GM18520 (cell line): ENCODE results near the gene CADM1.

Experiments
- ATAC-seq: cut with Tn5 transposase; IDR thresholded peaks from one replicate; pipeline ENCODE4 v1.9.1; 2021; ENCODE audit not compliant: unreplicated experiment

Gene CADM1

GRCh38 chr11:115290479-115290878 is 213.7 kb downstream of the CADM1 start:
- ATAC-seq: no peak

DNA sequence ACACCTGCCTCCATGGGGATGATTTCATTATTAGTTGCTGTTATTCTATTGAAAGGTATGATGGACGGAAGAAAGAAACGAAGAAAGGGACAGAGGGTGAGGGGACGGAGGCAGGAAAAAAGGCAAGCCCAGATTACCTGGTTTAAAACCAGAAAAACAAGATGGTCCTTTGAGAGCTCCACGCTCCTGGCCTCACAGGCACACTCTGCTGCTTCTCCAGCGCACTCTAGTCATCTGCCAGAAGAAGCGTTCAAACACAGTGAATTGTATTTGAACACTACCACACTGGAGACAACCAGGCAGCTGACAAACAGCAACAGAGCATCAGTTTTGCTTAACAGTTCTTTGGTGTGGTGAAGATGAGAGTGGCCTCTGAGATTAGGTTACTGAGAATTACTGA is 216.9 kb downstream of the CADM1 start:
- ATAC-seq: no peak

GRCh38 chr11:115286614-115287013 is 217.6 kb downstream of the CADM1 start:
- no peak for ATAC-seq

DNA sequence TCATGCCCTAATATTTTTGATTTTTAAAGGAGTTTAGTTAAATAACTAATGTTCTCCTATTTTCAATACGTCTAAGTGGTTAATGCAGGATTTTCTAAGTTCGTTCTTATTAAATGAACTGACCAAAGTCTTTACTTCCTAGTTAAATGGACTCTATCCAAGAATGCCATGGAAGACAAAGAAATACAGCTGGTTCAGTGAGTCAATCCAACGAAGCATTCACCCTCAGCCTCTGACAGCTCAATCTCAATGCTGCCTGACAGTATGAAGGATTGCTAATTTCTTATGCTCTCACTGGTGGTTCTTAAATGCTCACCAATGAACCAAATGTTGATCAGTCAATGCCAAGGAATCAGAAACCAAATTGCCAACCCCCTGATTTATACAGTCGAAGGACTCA is 219.4 kb downstream of the CADM1 start:
- no peak for ATAC-seq

GRCh38 chr11:115282923-115283322 is 221.3 kb downstream of the CADM1 start:
- ATAC-seq: no peak

DNA sequence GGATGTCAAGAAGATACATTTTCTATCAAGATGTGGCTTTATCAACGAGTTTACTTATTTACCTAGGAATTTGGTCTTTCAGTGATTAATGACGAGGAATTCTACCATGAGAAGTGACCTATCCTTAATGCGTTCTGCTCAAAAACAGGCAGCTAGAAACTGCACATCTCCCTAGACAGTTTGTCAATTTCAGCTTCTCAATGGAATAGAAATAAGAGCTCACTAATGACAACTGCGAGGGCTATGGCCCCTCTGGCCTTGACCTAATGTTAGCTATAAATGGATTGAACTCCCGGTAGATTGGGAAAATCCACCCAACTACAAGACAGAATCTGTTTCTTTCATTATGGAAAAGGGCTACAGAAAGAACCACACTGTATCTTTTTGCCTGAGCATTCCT is 223.4 kb downstream of the CADM1 start:
- no peak for ATAC-seq

DNA sequence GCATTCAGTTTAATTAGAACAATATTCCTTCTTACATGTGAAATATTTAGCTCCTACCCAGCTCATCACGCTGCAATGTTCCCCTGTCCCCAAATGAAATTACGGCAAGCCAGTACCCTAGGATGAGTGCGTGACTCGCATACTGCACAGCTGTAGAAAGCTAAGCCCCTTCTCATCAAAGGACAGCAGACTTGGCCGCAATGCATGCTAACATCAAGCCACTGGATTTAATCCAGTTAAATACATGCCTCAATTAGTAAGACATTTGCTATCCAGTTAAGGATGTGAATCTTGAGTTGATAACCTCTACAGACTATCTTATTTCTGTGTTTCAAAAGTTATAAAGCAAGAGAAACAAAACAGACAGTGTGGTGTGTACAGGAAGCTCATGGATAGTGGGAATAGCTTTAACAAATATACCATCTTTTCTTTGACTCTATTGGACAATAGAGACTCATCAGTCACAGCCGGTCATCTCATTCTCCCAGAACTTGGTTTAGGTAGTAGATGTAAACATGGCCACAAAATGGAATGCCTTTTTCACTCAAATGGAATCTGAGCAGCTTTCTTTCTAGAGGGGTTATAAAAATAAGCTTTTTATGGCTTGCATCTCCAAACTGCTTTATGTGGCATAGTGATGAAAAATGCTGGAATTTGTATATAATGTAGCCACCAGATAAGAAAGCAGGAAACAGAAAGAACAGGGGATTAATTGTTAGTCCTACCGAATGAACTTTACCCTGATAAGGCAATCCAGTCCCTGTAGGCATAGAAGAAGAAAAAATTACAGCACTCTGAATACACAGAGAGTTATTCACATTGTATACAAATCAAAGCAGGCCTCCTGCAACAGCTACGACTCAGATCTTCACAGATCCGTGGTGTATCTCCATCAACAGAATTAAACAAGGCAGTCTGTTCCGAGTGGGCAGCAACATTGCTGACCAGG is 224.1 kb downstream of the CADM1 start:
- no peak for ATAC-seq

GRCh38 chr11:115276799-115277198 is 227.4 kb downstream of the CADM1 start:
- no peak for ATAC-seq

DNA sequence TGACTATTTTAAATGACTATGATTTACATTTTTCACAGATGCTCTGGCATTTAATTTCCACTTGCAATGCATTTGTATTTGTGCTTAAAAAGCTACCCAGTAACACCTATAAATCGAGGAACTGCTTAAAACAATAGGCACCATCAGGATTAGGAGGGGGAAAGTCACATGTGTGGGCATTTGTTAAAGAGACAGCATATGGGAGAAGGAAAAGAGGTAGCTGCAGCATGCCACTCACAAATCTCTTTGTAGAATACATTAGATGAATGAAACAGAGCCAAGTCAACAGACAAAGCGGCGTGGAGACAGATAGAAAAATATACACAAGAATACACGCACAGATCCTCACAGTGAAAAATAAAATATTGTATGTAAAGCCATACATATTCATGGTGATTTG is 228.0 kb downstream of the CADM1 start:
- ATAC-seq: no peak

DNA sequence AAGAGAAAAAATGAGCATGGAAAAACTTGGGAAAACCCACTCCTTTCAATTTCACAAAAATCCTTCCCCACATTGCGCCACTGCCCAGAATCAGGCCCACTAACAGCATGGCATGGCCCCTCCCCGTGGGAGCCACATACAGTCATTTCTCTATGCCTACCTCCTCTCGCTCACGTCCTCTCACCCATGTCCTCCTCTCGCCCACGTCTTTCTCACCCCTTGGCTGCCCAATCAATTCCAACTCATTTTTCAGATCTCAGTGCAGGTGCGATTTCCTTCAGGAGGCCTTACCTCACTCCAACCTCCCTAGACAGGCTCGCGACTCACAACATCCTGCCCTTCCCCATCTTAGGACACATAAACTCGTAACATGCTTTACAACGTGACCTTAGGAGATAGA is 229.2 kb downstream of the CADM1 start:
- no peak for ATAC-seq

DNA sequence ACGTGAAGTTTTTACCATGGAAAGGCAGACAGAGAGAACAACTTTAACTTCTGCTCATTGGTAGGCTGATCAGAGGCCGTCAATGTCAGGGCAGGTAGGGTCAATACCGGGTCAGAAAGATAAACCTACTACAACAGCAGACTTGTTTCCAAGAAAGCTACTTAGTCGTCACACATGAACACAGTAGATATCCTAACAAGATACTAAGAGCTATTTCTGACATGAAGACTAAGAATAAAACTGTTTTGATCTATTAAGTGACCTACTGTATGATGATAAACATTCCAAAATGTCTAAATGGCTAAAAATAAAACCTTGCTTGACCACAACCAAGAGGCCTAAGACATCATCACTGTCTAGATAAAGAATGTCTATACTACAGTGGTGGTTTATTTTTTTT is 231.3 kb downstream of the CADM1 start:
- no peak for ATAC-seq

DNA sequence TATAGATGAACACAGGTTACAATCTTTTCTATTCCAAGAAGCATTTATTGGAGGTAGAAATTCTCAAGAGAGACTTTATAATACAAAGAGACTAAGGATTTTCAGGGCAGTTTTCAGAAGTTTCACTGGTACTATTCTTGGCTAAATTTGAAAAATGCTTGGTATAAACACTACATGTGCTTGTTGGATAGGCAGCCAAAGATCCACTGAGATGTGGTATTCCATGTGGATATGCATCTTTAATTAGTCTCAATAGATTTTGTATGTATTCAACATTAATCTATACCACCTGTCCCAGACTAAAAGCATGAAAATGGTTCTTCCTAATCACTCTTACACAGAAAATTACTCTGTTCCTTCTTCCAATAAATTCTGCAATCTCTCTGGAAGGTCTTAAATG is 232.6 kb downstream of the CADM1 start:
- ATAC-seq: no peak

- ATAC-seq: no peak
Measured at GRCh38 chr11:115269191-115269950, 234.8 kb downstream of the CADM1 start.

GRCh38 chr11:115267871-115268270 is 236.3 kb downstream of the CADM1 start:
- ATAC-seq: no peak

- ATAC-seq: no peak
Measured at GRCh38 chr11:115267238-115267781, 236.9 kb downstream of the CADM1 start.

GRCh38 chr11:115266066-115266639 is 238.1 kb downstream of the CADM1 start:
- no peak for ATAC-seq

DNA sequence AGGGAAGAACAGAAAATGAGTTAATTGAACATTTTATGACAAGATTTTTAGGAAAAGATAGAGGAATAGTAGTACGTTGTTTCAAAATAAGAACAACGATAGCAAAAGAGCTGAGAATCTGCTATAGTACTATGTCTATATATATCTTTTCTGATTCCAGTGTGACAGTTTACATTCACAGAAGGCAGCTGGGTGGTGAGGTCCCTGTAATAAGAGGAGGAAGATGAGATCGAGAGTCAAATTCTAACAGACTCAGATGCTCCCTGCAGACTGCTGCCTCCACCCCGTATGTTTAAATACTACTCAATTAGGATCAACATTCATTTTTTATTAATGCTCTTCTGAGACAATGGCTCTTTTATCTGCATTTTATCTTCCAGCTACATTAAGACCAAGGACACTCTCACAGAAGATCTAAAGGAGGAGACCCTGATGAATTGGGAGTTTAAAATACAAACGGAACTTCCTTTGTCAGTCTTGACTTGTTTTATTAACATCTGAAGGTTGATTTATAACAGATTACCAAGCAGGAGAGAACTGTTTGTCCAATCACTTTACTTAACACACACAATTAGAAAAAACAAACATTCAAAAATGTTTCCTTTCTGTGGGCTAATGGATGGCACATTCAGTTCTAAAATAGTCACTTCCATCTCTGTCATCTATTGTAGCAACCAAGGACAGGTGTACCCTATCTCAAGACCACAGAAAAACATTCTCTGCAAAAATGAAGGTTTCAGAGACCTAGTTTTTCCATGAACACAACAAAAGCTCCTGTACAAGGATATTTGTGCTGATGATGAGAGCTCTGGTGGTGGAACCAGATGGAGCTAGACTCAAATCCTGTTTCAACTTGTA is 240.2 kb downstream of the CADM1 start:
- no peak for ATAC-seq

DNA sequence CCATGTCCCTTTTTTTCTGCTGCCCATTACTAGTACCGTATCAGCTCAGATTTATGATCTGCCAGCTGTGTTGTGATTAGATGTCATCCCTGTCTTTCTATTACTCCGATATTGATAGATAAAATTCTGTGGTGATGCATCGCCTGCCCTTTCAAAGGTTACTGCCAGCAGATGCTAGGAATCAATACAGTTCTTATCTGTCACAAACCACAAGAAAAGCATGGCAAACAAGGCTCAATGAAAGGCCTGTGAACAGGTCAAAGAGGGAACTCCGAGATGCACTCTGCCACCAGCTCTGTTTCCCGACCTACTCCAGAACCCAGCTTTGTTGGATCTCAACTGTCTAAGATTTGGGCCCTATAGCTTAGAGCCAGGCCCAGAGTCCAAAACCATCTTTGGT is 246.0 kb downstream of the CADM1 start:
- ATAC-seq: no peak

DNA sequence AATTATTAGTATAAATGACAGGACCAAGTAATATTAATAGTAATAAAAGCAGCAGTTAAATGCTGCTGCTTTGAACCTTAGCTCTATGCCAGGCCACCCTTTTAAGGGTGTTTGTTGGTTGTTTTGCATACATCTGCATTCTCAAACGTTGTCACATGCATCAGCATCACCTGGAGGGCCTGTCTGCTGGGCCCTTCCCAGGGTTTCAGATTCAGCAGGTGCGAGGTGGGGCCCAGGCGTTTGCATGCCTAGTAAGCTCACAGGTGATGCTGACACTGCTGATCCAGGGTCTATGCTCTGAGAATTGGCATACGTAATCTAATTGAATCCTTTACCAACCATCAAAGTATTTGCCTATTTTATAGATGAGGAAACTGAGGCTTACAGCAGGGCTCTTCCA is 246.5 kb downstream of the CADM1 start:
- no peak for ATAC-seq

DNA sequence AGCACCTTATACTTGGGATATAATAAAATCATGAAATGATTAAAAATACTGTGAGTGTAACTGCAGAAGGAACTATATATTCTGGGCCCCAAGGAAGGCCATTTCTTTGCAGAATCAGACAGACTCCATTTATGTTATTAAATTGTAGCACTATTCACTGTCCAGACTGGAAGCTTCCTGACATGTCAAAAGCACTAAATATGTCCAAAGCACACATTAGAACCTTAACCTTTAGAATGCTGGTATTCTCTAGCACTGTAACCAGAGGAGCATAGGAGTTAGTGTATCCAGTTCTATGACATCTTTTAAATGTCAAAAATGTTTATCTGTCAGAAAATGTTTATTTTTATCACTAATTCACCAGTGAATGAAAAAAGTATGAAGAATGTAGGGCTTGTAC is 246.9 kb downstream of the CADM1 start:
- no peak for ATAC-seq
